HCT116 (cell line): ENCODE measurements around the gene SPIN2B.
"Not testable (repeated sequence)": the region's sequence is repeated elsewhere in the genome, so short reads cannot be mapped to it uniquely, and the experiment has no call there.

Source experiments
- POLR2AphosphoS5 ChIP-seq: IDR thresholded peaks from 2 replicates; pipeline ENCODE4 v1.6.1; 2011; ENCODE audit warnings: mild to moderate bottlenecking, low read depth, low read length, moderate library complexity
- REST ChIP-seq: IDR thresholded peaks from 2 replicates; pipeline ENCODE4 v1.6.1; 2012; ENCODE audit warnings: low read depth

GRCh38 chrX:57117566-57117965 is 3.8 kb downstream of the SPIN2B start:
- not testable (repeated sequence) for TF ChIP-seq REST, POLR2AphosphoS5
